GM12874 (cell line): ENCODE results near the gene CD48.

Source experiments
- TF ChIP-seq, protein P1 (sequence below): IDR thresholded peaks from 2 replicates; pipeline ENCODE4 v1.5.1; 2011; ENCODE audit warnings: low read depth, mild to moderate bottlenecking, control low read depth, low read length, moderate library complexity; ENCODE audit not compliant: insufficient read depth

Gene CD48

DNA sequence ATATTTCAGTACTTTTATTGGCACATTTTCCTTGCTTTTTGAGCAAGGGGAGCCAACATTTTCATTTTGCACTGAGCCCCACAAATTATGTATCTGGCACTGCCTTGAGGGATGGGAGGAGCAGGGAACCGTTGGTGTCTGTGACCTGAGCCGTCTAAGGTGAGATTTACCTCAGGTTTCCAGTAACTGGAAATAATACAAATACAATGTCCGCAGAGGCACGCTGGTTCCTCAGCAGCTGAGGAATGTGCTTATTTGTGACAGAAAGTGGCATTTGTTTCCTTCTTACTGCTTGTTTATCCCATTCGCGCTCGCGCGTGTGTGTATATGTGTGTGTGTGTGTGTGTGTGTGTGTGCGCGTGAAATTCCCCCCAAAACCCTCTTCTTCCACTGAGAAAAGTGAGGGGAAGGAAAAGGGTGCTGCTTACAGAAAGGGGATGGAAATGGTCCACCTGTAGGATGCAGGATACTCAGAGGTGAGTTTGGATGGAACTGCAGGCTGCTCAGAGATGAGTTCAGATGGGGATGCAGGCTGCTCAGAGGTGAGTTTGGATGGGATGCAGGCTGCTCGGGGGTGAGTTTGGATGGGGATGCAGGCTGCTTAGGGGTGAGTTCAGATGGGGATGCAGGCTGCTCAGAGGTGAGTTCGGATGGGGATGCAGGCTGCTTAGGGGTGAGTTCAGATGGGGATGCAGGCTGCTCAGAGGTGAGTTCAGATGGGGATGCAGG, 34.6 kb downstream of the CD48 start:
- TF ChIP-seq, protein P1, sequence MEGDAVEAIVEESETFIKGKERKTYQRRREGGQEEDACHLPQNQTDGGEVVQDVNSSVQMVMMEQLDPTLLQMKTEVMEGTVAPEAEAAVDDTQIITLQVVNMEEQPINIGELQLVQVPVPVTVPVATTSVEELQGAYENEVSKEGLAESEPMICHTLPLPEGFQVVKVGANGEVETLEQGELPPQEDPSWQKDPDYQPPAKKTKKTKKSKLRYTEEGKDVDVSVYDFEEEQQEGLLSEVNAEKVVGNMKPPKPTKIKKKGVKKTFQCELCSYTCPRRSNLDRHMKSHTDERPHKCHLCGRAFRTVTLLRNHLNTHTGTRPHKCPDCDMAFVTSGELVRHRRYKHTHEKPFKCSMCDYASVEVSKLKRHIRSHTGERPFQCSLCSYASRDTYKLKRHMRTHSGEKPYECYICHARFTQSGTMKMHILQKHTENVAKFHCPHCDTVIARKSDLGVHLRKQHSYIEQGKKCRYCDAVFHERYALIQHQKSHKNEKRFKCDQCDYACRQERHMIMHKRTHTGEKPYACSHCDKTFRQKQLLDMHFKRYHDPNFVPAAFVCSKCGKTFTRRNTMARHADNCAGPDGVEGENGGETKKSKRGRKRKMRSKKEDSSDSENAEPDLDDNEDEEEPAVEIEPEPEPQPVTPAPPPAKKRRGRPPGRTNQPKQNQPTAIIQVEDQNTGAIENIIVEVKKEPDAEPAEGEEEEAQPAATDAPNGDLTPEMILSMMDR = no peak

DNA sequence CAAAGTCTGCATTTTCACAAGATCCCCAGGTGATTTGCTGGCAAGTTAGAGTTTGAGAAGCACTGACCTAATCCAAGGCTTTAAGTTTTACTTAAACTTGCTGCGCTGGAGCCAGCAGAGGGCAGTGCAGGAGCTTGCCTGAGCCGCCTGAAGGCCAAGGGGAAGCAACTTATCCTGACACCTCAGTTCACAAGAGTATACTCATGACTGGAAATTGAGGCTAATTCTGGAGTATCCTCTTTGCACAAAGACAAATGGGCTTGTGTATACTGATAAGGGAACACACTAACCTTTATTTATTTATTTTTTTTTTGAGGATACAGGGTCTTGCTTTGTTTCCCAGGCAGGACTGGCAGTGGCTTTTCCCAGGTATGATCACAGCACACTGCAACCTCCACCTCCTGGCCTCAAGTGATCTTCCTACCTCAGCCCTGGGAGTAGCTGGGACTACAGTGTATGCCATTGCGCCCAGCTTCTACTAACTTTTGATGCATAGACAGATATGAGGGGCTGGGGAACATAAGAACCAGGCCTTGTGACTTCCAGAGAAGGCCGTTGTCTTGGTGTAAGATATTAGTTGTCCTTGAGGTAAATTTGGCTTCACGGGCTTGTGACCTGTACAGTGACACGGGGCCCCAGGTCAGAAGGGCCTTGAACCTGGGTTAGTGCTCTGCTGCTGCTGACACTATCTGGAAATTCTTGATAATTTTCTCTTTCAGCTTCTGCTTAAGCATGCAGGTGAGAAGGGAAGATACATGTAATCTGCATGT, 35.8 kb downstream of the CD48 start:
- TF ChIP-seq, protein P1 = peak; percentile 82

DNA sequence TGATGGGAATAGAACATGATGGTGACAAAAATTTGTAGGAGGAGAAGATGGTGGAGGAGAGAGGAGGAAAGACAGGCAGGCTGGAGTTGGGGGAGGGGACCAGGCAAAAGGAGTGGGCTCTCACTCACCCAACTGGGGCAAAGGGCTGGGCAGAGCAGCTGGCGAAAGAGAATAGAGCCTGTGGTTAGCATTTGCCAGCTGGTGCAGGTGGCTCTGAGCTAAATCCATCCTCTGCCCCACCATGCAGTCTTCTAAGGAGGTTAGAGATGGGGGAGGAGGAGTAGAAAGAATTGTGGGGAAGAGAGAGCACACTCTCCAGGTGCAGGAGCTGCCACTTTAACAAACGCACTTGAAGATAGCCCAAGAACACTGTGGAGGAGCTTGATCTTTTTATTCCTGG, 37.2 kb downstream of the CD48 start:
- TF ChIP-seq, protein P1 = no peak

DNA sequence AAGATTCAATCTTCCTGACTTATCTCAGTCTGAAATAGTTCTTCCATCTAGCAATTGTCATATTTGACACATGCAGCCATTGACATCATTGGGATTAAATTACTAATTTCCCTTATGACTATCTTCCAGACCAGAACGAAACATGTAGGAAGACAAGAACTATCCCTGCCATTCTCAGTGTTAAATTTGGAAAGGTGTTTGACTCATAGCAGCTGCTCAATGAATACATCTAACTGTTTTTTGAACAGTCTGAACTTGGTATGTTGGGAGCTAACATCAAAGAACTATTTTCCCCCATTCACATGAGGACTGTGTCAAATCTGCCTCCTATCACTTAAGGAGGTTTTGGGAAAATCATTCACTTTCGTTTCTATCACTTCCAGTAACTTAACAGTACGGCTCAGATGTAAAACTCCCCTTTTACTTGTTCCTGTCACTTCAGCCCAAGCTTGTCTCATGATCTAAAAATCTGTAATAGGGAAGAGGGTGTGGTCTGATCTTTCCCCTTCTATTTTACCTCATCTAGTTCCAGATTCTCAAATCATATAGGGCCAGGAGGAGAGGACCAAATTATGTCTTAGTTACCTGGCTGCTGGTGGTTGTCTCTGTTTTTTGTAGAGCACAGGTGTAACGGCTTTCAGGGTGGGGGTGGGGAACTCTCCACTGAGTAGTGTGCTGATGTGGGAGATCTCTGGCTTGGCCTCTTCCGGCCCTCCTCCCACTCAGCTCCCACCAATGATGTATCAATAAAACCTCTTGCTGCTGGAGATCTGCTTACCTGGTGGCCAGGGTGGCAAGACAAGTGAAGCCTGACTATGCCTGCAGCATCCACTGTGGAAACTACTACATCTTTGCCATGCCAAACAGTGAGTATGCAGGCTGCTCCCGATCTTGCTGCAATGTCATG, 38.6 kb downstream of the CD48 start:
- TF ChIP-seq, protein P1 = no peak

DNA sequence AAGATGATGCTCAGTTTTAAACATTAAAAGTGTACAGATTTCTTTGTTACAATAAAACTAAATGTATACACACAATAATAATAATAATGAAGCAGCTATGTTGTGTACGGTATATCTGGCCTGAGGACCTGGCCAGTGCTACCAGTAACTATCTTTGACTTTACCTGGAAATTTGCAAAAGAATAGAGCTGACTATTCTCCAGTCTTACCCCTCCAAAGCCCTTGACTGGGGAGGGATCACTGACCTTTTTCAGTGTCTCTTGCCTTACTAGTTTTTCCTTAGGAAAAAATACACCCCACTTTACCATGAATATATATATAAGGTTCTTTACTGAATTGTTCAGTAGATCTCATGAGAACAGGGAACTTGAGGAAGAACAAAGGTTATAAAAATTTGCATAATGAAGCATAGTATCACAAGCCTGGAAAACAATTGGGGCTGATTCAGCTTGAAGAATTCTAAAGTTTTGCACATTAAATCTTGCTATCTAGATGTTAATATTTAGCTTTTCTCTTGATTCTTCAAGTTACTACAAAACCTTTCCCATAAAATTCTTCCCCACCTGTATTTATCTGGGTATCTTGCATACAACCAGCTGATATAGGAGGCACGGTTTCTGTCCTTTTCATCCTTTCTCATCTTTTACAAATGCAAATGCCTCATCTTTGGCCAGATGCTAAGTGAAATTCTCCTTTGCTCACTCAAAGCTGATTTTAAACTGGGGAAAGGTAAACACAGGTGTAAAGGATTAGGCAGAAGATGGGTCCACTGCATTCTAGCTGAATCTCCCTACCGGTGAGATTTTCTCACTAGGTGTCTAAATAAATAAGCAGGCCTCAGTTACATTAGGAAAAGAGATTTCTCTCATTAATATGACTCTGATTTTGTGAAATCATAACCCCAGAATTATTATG, 39.8 kb downstream of the CD48 start:
- TF ChIP-seq, protein P1 = no peak

DNA sequence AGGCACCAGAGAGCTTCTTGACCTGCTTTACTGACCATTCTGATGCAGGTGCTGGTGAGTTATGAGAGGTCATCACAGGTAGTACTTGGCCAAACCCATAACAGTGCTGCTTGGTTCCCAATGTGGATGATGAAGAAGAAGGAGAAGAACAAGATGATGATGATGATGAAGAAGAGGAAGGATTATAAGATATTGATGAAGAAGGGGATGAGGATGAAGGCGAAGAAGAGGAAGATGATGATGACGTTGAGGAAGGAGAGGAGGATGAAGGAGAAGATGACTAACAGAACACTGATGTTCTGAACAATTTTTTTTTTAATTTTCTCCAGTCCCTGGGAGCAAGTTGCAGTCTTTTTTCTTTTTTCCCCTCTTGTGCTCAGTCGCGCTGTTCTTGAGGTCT, 40.9 kb downstream of the CD48 start:
- TF ChIP-seq, protein P1 = no peak
